Gastroesophageal sphincter (tissue), 3 donors: ENCODE data around the gene GGT1.

Experiments used
- CTCF ChIP-seq, 4 experiments: fragments of 200-600 bp in 2 of 4; fragments of 450-650 bp in 2 of 4; sonication (generic) in 1 of 4; IDR thresholded peaks; one replicate each; pipeline ENCODE4 v1.5.1; 2017 to 2019; ENCODE audit warnings: antibody characterized with exemption in 4 of 4, mild to moderate bottlenecking in 2 of 4, moderate library complexity in 2 of 4
- POLR2A ChIP-seq, 2 donors: fragments of 450-650 bp; IDR thresholded peaks; one replicate each; pipeline ENCODE4 v1.6.1; 2017; ENCODE audit warnings: antibody characterized with exemption in 2 of 2, mild to moderate bottlenecking in 2 of 2, moderate library complexity in 1 of 2
- POLR2AphosphoS5 ChIP-seq: sonication (generic); formaldehyde crosslinking; IDR thresholded peaks from one replicate; pipeline ENCODE4 v1.6.1; 2017; ENCODE audit warnings: antibody characterized with exemption

- no peak for TF ChIP-seq CTCF (IDR thresholded peaks at IDR 0.05)
- no peak for TF ChIP-seq POLR2AphosphoS5
- no peak for TF ChIP-seq POLR2A (IDR thresholded peaks at IDR 0.05)
Measured at GRCh38 chr22:24563246-24563645, 39.7 kb upstream of the GGT1 start.
